Urinary bladder (tissue), 4 donors: ENCODE data around the gene FLOT2. TPM values are rescaled to one million over a fixed set of nuclear protein-coding genes. Genes with fewer than 3 reads are reported as not detected.
"Not testable (repeated sequence)": the region's sequence is repeated elsewhere in the genome, so short reads cannot be mapped to it uniquely, and the experiment has no call there.

Source experiments
- DNase-seq: peaks from one replicate; pipeline ENCODE4 v3.0.0-alpha.2; 2015; ENCODE audit errors: extremely low spot score
- H3K27ac ChIP-seq: one replicate; pipeline ENCODE4 v1.5.1; 2013; ENCODE audit warnings: low read depth, mild to moderate bottlenecking, moderate library complexity
- H3K36me3 ChIP-seq: one replicate; pipeline ENCODE4 v1.6.1; 2013; ENCODE audit warnings: mild to moderate bottlenecking, moderate library complexity; ENCODE audit not compliant: insufficient read depth
- H3K4me1 ChIP-seq: one replicate; pipeline ENCODE4 v1.6.1; 2013; ENCODE audit warnings: mild to moderate bottlenecking, moderate library complexity; ENCODE audit not compliant: insufficient read depth
- H3K4me3 ChIP-seq: one replicate; pipeline ENCODE4 v1.5.1; 2013; ENCODE audit warnings: low read depth, low read length
- WGBS: extraction: QIAGEN DNeasy Blood & Tissue Kit; methylation state at CpG from one replicate; pipeline ENCODE4 v1.1.7; 2013; 5-methylcytosine and 5-hydroxymethylcytosine counted together
- polyA plus RNA-seq: library from polyadenylated mRNA; stranded (reverse); fragments of 200-250 nt; gene quantifications from one replicate; pipeline ENCODE4 v1.2.3, GENCODE V29; 2013
- total RNA-seq: library from RNA; depleted of rRNA; stranded (reverse); fragments of >200 nt; gene quantifications from one replicate; pipeline ENCODE4 v1.2.3, GENCODE V29; 2014
- donor health status: healthy with polysubstance abuse.
- donor health status: healthy.

FLOT2 gene
- total and polyA plus RNA-seq, 2 donors: 25.1 to 120 TPM

- no peak overlapping the region for H3K4me3 ChIP-seq
- peaks cover 7% of the 10 kb centered on the region for H3K36me3 ChIP-seq
- WGBS: 38% methylated on average over 3 of the region's 3 CpGs
- no peaks in the 10 kb centered on the region for H3K4me1 ChIP-seq
- H3K27ac ChIP-seq: peak overlapping the region; percentile 54
- no peak for DNase-seq
These were observed 10.4 kb upstream of the FLOT2 start for GRCh38 chr17:28907709-28908475.

DNA sequence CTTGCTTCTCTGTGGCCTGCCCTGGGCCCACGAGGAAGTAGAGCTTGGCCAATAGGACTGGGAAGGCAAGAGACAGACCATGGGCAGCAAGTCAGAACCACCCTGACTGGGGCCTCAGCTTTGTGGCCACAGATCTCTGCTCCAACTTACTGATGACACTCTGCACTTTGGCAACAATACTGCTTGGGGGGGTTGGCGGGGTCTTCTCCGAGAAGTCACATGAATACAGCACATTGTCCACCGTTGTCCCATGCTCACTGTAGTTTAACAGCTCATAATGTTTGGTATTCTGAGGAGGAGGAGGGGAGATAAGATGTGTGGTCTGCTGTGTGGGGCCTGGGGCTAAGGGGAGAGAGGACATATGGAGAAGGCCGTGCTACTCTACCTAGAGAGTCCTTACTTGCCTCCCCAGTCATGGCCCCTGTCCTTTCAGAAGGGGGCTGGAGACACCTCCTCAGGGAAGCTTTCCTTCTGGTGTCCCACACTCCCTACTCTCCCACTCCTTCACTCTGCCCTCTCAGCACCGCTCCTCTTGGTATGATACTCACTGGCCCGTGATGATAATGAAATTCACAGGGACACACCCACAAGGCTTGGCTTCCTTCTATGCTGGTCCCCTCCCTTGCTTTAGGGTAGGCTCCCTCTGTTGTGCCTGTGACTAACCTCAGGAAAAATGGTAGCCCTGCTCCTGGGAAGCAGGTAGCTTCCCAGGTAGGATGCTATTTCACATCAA, 9.3 kb upstream of the FLOT2 start:
- Histone ChIP-seq H3K4me1 (no peaks in the 10 kb centered on the region), H3K27ac (no peak overlapping the region), H3K36me3 (peaks cover 5% of the 10 kb centered on the region), H3K4me3 (no peak overlapping the region)
- 52% methylated on average over 7 of the region's 7 CpGs for WGBS
- no peak for DNase-seq

- Histone ChIP-seq H3K4me1 (no peaks in the 10 kb centered on the region), H3K36me3 (peaks cover 5% of the 10 kb centered on the region), H3K27ac (no peak overlapping the region), H3K4me3 (no peak overlapping the region)
- DNase-seq: no peak
- 70% methylated on average over 9 of the region's 9 CpGs for WGBS
These were observed 8.7 kb upstream of the FLOT2 start for GRCh38 chr17:28906276-28906675.

GRCh38 chr17:28904800-28905199, 7.3 kb upstream of the FLOT2 start:
- DNase-seq: no peak
- Histone ChIP-seq H3K36me3 (peaks cover 3% of the 10 kb centered on the region), H3K27ac (no peak overlapping the region), H3K4me1 (no peaks in the 10 kb centered on the region), H3K4me3 (no peak overlapping the region)
- 60% methylated on average over 4 of the region's 4 CpGs for WGBS

GRCh38 chr17:28903546-28903841, 6.0 kb upstream of the FLOT2 start:
- not testable (repeated sequence) for H3K4me3 ChIP-seq, H3K36me3 ChIP-seq, H3K4me1 ChIP-seq, H3K27ac ChIP-seq, DNase-seq
- 63% methylated on average over 5 of the region's 5 CpGs for WGBS

DNA sequence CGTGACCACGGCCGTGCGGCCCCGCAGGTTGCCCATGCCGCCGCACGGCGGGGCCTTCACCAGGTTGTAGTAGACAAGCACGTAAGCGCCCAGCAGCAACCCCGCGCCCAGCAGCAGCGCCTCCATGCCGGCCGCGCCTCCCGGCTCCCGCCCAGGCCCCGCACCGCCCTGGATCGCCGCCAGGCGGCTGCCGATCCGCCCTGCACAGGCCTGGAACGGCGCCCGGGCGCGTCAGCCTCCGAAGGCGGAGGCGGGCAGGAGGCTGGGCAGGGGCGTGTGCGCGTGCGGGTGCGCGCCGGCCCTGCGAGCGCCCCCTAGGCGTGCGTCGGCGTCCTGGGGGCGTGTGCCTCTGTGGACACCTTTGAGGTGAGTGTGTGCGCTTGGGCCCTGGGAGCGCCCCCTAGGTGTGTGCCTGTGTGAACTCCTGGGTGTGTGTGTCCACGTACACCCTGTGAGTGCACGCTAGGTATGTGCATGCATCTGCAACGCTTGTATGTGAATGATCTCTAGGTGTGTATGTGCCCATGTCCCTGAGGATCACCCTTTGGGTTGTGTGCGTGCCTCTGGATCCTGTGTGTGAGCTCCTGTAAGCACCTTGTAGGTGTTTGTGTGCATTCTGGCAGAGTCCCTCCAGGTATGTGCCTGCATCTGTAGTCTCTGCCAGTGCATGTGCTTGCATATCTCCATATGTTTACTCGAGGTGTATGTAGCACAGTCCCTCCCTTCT, 5.4 kb upstream of the FLOT2 start, which contains the start of gene DHRS13:
Gene DHRS13 (minus strand): TSS at position 261 of the 727 bp plus-strand sequence. CDS start 135 bp downstream, at position 126.
- WGBS: 1% methylated on average over 55 of the region's 55 CpGs
- DNase-seq: peak; percentile 50
- Histone ChIP-seq H3K27ac (peak within 1 kb of the TSS; percentile 61), H3K4me3 (peak within 1 kb of the TSS; percentile 70), H3K36me3 (no peaks in the 10 kb centered on the region), H3K4me1 (no peaks in the 10 kb centered on the region)

DNA sequence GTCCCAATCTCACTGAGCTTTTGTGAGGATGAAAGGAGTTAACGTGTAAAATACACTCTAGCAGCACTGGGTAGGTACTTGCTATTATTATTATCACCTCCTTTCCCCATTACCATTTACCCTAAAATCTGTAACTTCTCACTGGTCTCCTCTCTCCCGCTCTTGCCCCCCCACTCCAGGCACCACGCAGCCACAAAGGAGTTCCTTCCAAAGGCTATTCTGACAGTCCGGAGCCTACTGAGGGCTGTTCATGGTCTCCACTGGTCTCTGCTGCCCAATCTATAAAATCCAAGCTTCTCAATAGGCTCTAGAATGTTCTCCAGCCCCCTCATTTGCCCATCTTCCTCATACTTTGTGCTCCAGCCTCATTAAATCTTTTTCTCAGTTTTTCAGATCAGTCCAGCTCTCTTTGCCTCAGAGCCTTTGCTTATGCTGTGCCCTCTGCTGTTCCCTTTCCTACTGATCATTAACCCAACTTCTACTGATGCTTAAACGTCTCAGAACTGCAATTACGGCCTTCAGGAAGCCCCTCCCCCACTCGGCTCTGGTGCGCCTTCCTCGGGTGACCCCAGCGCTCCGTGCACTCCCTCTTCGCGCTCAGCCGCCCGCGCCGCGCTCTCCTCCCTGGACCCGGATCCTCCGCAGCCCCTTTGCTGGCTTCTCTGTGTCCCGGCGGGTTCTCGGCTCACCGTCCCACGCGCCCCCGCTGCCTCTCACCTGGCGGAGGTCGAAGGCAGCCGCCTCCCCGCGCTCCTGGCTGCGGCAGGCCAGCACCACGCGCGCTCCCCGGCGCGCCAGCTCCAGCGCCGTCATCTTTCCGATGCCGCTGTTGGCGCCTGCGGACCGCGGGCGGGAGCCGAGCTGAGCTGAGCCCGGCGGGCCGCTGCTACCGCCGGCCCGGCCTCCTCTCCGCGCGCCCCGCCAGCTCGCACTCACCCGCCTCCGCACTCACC, 4.6 kb upstream of the FLOT2 start:
- WGBS: 4% methylated on average over 62 of the region's 62 CpGs
- Histone ChIP-seq H3K4me3 (peak overlapping the region; percentile 70), H3K27ac (peak overlapping the region; percentile 61), H3K4me1 (no peaks in the 10 kb centered on the region), H3K36me3 (no peaks in the 10 kb centered on the region)
- DNase-seq: no peak

- Histone ChIP-seq H3K36me3 (no peaks in the 10 kb centered on the region), H3K4me3 (no peak overlapping the region), H3K27ac (no peak overlapping the region), H3K4me1 (no peaks in the 10 kb centered on the region)
- 95% methylated on average over 24 of the region's 24 CpGs for WGBS
- no peak for DNase-seq
These were observed 3.6 kb upstream of the FLOT2 start for GRCh38 chr17:28900986-28901726.

DNA sequence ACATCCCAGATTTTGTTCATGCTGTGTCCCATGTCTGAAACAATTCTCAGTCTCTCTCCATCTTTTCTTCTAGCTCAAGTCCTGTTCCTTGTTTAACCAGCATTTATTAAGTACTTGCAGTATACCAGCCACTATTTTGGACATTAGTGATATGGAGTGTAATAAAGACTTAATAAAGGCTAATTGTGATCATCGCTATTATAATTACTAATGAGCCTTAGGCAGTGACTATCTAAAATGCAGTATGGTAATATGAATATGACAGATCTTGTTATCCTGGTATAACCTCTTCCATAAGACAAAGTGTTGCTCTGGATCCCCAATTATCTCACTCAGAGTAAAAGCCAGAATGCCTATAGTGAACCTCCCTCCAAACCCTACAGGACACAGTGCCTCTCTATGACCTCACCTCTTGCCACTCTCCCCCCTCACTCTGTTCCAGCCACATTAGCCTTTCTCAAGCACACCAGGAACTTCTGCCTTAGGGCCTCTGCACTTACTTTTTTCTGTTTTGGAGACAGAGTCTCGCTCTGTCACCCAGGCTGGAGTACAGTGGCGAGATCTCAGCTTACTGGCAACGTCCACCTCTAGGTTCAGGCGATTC, 1.8 kb upstream of the FLOT2 start:
- Histone ChIP-seq H3K4me3 (no peak overlapping the region), H3K4me1 (no peaks in the 10 kb centered on the region), H3K27ac (no peak overlapping the region), H3K36me3 (no peaks in the 10 kb centered on the region)
- 97% methylated on average over 5 of the region's 5 CpGs for WGBS
- no peak for DNase-seq

GRCh38 chr17:28898527-28898955, 1.0 kb upstream of the FLOT2 start:
- 87% methylated on average over 12 of the region's 12 CpGs for WGBS
- DNase-seq: no peak
- Histone ChIP-seq H3K36me3 (no peaks in the 10 kb centered on the region), H3K4me3 (no peak overlapping the region), H3K4me1 (no peaks in the 10 kb centered on the region), H3K27ac (no peak overlapping the region)

DNA sequence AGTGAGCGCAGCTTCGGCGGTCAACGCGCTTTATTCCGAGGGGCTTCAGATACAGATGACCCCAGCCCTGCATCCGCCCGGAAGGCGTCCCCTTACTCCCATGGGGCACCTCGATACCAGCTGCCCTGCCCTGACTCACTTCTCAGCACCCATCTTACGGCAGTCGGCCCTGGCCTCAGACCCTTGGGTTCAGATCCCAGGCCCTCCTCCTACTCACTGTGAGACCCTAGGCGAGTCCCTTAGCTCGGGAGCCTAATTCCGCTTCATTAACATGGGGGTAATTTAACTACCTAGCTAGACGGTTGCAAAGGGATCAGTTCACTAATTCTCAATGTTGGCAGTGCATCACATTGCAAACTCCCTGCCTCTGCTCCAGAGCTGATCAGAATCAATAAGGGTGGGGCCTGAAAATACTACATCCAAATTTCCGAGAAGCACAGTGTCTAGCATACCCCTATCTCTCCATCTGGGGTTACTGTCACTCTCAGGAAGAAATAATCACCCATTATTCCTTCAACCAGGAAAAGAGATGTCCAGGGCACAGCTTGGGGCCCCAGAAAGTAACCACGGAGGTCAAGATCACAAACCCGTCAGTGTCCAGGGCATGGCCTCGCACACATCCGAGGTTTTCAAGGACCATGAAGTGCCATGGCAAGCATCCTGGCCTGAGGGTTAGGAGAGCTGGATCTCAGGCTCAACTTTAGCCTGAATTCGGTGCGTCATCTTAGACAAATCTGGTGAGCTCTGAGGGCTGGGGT, 415 bp upstream of the FLOT2 start:
- Histone ChIP-seq H3K36me3 (no peaks in the 10 kb centered on the region), H3K4me1 (no peaks in the 10 kb centered on the region), H3K27ac (peak overlapping the region; percentile 96), H3K4me3 (peak overlapping the region; percentile 74)
- DNase-seq: no peak
- WGBS: 24% methylated on average over 23 of the region's 23 CpGs

- Histone ChIP-seq H3K36me3 (no peaks in the 10 kb centered on the region), H3K27ac (peak overlapping the region; percentile 78), H3K4me1 (no peaks in the 10 kb centered on the region), H3K4me3 (peak overlapping the region; percentile 74)
- WGBS: 17% methylated on average over 5 of the region's 5 CpGs
- DNase-seq: no peak
These were observed 1.0 kb downstream of the FLOT2 start for GRCh38 chr17:28896491-28896883.
